Stimulated activated CD4-positive, alpha-beta T cell treated with anti-CD3 and anti-CD28 coated beads, TNF-alpha, amount 100 ng/mL, for 1 hour (primary cell): ENCODE data around the gene SPRY4.
"Not testable (repeated sequence)": the region's sequence is repeated elsewhere in the genome, so short reads cannot be mapped to it uniquely, and the experiment has no call there.

Experiments
- DNase-seq, 3 donors: peaks; one replicate each; pipeline ENCODE4 v3.0.0-alpha.2; 2020; ENCODE audit warnings: low read depth in 3 of 3, low spot score in 1 of 3

Gene SPRY4

DNA sequence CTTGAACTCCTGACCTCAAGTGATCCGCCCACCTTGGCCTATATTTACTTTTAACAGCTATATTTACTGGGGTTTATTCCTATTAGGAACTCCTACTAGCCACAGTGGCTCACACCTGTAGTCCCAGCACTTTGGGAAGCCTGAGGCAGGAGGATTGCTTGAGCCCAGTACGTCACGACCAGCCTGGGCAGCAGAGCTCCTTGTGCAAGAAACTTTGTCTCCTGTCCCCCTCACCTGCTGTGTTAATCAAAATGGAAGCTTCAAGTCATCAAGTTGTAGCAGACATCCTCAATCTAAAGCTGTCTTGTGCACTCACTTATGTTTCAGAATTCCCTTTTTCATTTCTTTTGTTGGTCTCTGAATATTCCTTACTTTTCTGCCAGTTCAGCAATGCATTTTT lies 15.0 kb upstream of the SPRY4 start:
- DNase-seq: no peak

- DNase-seq: no peak
Measured at GRCh38 chr5:142334538-142334937, 9.7 kb upstream of the SPRY4 start.

DNA sequence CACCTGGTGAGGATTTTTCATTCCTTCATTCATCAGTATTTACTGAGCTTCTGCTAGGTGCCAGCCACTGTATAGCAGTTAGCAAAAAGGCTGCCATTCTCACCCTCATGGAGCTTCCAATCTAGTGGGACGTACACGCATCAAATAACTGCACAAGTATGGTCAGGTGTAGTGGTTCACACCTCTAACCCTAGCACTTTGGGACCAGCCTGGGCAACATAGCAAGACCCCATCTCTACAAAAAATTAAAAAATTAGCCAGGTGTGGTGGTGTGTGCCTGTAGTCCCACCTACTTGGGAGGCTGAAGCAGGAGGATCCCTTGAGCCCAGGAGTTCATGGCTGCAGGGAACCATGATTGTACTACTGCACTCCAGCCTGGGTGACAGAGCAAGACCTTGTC lies 8.9 kb upstream of the SPRY4 start:
- not testable (repeated sequence) for DNase-seq

DNA sequence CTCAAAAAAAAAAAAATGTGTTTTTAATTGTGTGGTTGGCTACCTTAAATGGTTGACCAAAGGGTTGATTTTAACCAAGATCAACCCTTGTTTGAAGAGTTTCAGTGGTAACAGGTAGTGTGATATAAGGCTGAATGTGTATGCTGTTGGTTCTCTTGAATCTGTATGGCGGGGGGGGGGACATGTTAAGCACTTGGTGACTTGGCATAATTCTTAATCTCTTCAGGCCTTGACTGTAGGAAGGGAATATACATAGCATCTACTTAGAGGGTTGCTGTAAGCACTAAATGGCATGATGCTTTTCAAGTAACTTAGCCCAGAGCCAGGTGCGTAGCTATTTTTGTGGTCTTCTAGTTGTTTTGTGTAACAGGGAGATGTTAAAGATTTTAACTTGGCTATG lies 5.6 kb upstream of the SPRY4 start:
- no peak for DNase-seq

DNA sequence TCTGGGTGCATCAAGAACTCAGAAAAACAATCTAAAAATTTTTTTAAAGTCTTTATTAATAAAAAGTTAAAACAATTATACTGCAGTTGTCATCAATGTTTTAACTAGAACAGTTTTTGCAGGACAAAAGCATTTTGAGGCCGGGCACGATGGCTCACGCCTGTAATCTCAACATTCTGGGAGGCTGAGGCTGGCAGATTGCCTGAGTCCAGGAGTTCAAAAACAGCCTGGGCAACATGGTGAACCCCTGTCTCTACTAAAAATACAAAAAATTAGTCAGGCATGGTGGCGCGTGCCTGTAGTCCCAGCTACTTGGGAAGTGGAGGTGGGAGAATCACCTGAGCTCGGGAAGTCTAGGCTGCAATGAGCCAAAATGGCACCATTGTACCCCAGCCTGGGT lies 5.2 kb upstream of the SPRY4 start:
- no peak for DNase-seq

DNA sequence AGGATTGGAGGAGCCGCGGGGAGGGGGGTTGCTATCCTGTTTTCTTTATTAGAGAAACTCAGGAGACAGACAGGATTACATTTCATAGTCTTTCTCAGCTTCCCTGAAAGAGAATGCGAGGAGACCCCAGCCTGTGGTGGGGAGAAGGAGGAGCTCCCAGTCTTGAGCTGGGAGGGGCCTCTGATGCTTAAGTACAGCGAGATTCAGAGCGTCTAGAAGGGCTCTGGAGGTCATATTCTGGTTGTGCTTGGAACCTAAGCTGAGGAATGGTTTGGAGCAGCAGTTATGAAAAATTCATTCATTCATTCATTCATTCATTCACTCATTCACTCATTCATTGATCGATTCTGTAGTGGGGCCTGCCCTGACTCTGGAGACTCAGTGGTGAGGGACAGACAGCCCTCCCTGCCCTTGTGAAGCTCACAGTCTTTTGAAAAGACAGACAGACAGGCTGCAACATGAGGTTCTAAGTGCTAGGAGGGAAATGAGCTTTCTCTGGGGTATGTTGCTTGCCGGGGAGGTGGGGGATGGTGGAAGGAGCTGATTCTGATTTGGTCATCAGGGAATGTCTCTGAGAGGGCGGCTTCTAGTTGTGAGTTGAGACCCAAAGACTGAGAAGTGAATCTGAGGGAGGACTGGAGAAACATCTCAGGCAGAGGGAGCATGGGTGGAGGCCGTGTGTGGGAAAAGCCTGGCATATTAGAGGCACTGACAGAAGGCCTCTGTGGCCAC lies 2.5 kb upstream of the SPRY4 start:
- no peak for DNase-seq

DNA sequence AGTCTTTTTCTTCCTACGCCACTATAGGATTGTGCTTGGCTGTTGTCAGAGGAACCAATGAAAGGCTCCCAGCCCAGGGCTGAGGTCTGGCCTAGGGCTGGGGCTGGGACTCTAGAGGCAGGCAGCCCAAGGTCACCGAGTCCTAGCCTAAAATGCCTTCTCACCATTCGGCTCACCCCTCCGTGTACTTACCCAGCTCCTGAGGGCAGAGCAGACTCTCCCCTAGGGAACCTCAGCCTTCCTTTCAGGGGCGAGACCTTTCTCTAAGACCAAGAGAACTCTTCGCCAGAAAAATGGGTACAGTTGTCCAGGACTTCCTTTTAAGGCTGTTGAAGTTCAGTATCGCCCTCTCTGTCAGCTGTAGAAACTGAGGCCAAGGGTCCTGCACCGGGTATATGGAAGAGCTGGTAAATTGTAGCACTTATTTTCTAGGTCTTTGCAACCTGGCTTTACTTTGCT lies 1.7 kb upstream of the SPRY4 start:
- DNase-seq: no peak

GRCh38 chr5:142325725-142326479 lies 1.1 kb upstream of the SPRY4 start:
- DNase-seq: no peak

DNA sequence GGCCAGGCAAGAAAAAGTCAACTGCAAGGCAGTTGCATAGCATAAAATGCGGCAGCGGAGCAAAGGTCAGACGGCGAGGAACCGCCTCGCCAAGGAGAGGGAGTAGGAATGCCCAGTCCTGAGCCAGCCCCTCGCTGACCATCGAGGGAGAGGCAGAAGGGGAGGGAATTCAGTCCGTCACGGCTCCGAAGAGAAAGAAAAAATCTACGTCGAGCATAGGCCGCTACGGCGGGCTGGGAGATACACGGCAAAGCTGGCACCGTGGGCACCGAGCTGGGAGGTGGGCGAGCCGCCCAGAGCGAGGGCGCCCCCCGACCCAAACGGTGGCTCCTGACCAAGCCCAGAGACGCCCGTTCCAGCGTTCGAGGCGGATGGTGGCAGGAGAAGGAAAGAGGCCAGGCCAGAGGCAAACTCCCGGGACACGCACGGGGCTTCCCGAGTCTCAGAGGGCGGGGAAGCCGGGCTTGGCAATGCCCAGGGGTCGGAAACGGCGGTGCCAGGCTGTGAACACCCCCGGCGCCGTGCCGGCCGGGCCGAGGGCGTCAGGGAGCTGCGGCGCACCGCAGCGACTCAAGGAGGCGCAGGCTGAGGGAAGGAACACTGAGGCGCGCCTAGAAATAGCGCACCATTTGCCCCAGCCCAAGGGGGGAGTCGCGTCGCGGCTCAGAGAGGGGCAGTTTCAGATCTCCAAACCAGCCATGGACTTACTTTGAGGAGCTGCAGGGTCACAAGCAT lies 518 bp downstream of the SPRY4 start:
- DNase-seq: no peak

GRCh38 chr5:142323480-142324135 lies 1.2 kb downstream of the SPRY4 start:
- DNase-seq: no peak

GRCh38 chr5:142322747-142323479 lies 1.9 kb downstream of the SPRY4 start:
- no peak for DNase-seq

DNA sequence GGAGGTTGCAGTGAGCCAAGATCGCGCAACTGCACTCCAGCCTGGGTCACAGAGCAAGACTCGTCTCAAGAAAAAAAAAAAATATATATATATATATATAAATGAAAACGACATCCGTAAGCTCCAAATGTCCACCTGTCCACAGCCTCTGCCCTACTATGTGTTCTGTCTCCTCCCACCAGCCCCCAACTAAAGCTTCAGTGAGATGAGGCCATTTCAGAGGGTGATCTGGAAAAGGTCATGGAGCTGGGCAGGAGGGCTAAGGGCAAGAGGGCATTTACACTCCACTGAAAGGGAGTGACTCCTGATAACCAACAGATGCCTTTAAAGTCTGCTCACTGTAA lies 2.4 kb downstream of the SPRY4 start:
- no peak for DNase-seq

- DNase-seq: no peak
Measured at GRCh38 chr5:142320851-142321560, 3.8 kb downstream of the SPRY4 start.

- no peak for DNase-seq
Measured at GRCh38 chr5:142320430-142320738, 4.4 kb downstream of the SPRY4 start.

GRCh38 chr5:142319560-142320429 lies 5.0 kb downstream of the SPRY4 start:
- DNase-seq: no peak

GRCh38 chr5:142319105-142319504 lies 5.7 kb downstream of the SPRY4 start:
- no peak for DNase-seq

DNA sequence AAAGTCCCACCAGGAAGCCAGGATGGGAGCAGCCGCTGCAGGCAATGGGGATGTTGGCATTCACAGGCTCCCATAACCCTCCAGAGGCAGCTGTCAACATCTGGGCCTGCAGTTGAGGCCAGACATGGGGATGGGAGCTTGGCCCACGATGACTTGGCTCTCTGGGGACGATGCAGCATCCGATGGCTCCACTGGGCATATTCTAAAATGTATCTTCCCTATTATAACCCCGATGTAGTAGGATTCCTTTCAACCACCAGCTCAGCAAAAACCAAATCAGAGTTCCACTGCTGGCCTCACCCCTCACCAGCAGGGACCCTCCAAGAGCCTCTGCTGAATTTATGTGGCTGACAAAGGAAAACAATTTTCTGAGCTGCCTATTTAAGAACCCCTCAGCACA lies 7.1 kb downstream of the SPRY4 start:
- no peak for DNase-seq

- DNase-seq: no peak
Measured at GRCh38 chr5:142317173-142317572, 7.6 kb downstream of the SPRY4 start.

DNA sequence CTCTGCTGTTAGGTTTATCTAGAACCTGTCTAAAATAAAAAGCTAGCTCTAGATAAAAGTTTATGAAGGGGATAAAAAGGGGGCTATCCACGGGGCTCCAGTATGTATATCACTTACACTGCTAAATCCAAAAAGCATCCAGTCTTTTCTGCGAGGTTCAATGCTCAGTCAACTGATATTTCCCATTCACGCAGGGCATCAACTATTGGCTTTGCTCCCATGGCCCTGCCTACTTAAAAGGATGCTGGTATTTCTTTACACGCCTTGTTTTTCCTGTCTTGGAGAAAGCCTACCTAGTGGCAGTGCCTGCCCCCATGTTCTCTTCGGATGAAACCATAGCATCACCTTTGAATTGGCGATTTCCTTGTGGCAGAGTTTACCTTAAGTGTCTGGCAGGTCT lies 8.1 kb downstream of the SPRY4 start:
- DNase-seq: no peak

- DNase-seq: no peak
Measured at GRCh38 chr5:142316051-142316450, 8.8 kb downstream of the SPRY4 start.
